Measurements from ENCODE around the gene OLIG3.

The OLIG3 gene

GRCh38 chr6:137471497-137471896 is 22.7 kb downstream of the OLIG3 start:
- DNase-seq (ENCODE audit: low read depth): no peak

GRCh38 chr6:137467211-137467610 is 27.0 kb downstream of the OLIG3 start:
- no peak for DNase-seq (ENCODE audit: low read depth)

GRCh38 chr6:137465378-137466009 is 28.7 kb downstream of the OLIG3 start:
- no peak for DNase-seq (ENCODE audit: low read depth)

GRCh38 chr6:137452333-137452894 is 41.8 kb downstream of the OLIG3 start:
- DNase-seq (ENCODE audit: low read depth): no peak

GRCh38 chr6:137443901-137444300 is 50.3 kb downstream of the OLIG3 start:
- no peak for DNase-seq (ENCODE audit: low read depth)

Data from T follicular helper cell (primary cell).